Sigmoid colon (tissue), 3 donors: ENCODE measurements around the gene CLCN2.

ENCODE experiments used
- POLR2A ChIP-seq, 2 donors: fragments of 450-650 bp; IDR thresholded peaks; one replicate each; pipeline ENCODE4 v1.6.1; 2016; ENCODE audit warnings: antibody characterized with exemption in 2 of 2, mild to moderate bottlenecking in 2 of 2, moderate library complexity in 2 of 2
- TF ChIP-seq, protein P1 (sequence below), 4 experiments: fragments of 450-650 bp in 3 of 4; fragments of 200-600 bp in 1 of 4; IDR thresholded peaks; one replicate each; pipeline ENCODE4 v1.5.1; 2016 to 2019; ENCODE audit warnings: antibody characterized with exemption in 4 of 4, mild to moderate bottlenecking in 3 of 4, moderate library complexity in 2 of 4

DNA sequence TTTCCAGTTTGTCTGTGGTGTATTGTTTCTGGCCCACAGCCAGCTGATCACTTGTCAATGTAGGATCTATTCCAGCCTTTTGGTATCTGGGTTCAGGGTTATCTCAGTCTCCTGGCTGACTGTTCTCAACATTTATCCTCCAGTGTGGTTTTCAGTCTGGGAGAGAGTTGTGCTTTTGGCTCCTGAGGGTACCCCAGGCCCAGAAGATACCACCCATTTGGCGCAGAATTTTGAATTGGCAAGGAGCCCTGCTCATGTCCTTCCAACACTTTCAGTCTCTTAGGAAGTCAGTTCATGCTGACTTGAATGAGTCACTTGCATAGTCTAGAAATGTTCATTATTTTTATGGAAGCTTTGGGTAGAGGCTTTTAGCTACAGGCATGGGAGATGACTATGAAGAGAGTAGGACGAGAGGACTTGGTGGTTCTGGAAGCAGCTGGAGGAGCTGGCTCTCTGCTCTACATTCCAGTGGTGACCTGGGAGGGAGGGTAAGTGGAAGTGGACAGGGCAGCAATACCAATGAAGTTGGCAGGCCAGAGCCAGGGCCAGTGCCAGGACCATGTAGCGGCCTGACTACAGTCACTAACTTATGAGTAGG, 7.3 kb upstream of the CLCN2 start:
- TF ChIP-seq, protein P1, sequence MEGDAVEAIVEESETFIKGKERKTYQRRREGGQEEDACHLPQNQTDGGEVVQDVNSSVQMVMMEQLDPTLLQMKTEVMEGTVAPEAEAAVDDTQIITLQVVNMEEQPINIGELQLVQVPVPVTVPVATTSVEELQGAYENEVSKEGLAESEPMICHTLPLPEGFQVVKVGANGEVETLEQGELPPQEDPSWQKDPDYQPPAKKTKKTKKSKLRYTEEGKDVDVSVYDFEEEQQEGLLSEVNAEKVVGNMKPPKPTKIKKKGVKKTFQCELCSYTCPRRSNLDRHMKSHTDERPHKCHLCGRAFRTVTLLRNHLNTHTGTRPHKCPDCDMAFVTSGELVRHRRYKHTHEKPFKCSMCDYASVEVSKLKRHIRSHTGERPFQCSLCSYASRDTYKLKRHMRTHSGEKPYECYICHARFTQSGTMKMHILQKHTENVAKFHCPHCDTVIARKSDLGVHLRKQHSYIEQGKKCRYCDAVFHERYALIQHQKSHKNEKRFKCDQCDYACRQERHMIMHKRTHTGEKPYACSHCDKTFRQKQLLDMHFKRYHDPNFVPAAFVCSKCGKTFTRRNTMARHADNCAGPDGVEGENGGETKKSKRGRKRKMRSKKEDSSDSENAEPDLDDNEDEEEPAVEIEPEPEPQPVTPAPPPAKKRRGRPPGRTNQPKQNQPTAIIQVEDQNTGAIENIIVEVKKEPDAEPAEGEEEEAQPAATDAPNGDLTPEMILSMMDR (IDR thresholded peaks at IDR 0.05) = no peak
- TF ChIP-seq POLR2A (IDR thresholded peaks at IDR 0.05) = no peak
